GM18526 (cell line): ENCODE data around the gene BBLN.

ENCODE experiments used
- POLR2A ChIP-seq: IDR thresholded peaks from 3 replicates; pipeline ENCODE4 v1.6.1; 2011; ENCODE audit not compliant: insufficient read length; ENCODE audit errors: extremely low read depth

The BBLN gene

DNA sequence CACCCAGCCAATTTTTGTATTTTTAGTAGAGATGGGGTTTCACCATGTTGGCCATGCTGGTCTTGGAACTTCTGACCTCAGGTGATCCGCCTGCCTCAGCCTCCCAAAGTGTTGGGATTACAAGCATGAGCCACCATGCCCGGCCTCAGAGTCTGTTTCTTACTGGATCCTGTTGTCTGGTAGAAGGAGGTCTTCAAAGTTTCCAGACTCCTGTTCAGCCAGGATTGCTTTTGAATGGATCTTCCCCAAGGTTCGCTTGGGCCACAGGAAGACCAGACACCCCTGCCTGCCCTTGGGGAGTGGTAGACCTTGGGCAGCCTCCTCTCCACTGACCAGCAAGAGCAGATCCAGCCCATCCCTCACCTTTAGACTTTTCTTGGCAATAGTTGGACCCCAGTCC lies 18.5 kb upstream of the BBLN start:
- no peak for TF ChIP-seq POLR2A

DNA sequence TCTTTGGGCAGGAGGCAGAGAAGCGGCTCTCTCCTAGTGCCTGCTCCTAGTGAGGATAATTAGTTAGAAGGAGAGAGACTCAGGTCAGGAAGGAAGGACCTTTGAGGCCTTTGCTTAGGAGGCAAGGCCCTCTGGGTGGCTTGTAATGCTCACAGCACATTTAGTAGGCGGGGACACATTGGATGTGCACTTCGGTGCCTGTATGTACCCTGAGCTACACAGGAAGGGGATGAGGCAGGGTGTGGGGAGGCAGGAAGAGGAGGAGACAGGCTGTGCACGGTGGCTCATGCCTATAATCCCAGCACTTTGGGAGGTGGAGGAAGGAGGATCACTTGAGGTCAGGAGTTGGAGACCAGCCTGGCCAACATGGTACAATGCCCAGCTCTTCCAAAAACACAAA lies 18.0 kb upstream of the BBLN start:
- no peak for TF ChIP-seq POLR2A

DNA sequence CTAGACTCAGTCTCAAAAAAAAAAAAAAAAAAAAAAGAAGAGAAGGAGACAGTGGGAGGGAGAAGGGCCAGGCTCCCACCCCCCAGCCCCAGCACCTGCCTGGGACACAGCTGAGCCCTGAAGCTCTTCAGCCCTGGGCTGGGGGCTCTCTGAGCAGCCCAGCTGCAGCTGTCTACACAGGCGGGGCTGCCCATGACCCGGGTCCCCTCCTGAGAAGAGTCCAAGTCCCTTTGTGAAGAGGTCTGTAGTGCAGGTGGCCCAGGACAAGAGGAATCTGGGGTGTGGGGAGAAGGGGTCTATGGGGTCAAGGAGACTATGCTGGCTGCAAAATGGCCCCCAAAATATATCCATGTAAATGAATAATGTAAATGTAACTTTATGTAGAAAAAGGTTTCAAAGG lies 17.5 kb upstream of the BBLN start:
- no peak for TF ChIP-seq POLR2A

DNA sequence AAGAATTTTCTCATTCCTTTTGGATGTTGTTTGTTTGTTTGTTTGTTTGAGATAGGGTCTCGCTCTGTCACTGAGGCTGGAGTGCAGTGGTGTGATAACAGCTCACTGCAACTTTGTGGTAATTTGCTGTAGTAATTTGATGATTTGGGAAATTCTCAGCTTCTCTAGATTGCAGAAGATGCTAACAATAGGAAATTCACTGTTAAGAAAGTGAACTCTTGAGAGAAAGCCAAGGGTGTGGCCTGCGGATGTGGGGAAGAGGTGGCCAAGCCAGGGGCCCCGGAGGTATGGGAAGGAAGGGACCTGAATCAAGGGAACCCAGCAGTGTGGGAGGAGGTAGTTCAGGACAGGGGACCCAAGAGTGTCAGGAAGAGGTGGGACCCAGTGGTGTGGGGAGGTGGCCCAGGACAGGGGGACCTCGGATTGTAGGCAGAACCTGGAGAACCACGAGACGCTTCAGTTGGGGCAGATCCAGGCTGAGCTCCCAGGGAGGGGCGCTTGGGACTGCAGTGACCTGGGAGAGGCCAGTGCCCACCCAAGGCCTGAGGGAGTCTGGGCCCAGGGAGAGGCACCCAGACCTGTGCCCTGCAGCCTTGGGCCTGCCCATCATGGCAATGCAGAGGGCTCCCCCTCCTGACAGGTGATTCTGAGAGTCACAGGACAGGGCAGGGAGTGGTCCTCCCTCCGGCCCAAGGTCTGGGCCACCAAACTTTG lies 16.4 kb upstream of the BBLN start:
- no peak for TF ChIP-seq POLR2A

DNA sequence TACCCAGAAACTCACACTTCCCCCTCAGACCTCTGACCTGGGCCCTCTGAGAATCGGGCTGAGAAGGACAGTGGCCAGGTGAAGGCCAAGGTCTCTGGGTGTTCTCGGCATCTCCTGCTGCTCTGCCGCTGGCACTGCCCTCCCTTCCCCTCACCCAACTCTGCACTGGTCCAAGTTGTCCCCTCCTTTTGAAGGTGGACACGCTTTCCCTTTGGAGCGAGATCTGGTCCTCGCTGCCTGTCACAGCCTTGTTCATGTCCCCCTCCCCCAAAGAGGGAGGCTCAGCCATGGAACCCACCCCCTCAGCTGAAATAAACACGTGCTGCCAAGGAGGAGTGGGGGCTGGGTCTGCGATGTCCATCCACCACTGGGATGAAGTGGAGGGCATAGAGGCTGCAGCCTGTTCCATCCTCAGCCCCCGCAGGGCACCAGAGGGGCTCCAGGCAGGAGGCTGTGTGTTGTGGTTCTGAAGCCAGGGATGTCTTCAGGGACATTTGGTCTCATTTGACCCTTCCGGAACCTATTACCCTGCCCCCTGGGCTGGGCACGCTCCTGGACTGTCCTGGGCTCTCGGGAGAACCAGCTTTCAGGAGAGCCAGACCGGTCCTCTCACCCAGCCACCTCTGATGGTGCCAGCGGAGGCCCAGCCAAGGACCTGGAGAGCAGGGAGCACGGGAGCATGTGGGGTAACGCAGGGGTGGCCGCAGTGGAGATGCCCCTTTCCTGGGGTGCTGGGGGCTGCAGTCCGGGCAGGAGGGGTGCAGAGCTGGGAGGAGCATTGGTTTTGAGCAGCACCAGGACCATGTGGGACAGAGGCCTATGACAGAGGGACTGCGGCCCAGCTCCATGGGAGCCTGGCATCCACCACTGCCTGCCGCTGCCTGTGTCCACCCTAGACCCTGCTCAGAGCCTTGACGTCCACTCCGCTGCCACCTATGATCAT lies 15.6 kb upstream of the BBLN start:
- TF ChIP-seq POLR2A, result no peak

DNA sequence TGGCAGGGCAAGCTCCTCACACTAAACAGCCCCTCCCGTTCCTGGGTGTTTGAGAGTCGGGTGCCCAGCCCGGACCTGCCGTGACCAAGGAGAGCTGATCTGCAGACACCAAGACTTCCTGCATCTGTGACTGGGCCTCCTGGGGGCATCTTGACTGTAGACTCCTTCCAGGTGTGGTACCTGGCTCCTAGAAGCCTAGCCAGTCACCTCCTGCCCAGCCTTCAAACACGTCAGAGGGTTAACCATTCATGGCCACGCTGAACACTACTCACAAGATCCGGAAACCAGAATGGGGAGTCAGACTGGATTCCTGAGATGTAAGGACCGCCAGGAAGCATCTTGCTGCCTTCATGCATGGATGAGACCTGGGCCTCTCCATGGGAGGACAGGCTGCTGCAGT lies 14.5 kb upstream of the BBLN start:
- TF ChIP-seq POLR2A, result no peak

DNA sequence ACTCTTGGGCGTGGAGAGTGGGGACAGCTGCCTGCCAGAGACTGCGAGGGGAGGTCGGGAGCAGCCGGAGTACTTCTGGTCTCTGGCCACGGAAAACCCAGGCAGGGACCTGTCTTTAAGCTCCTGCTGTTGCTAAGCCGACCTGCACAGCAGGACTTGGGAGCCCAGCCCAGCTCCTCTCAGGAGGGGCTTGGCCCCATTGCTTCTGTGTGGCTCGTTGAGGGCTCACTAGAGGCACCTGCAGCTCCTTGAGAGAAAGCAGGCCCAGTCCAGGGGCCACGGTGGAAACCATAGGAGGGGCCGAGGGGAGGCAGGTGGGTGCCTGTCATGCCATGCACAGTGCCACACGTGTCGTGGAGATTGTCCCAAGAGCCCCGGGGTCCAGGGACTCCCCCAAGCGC lies 14.1 kb upstream of the BBLN start:
- TF ChIP-seq POLR2A, result no peak

DNA sequence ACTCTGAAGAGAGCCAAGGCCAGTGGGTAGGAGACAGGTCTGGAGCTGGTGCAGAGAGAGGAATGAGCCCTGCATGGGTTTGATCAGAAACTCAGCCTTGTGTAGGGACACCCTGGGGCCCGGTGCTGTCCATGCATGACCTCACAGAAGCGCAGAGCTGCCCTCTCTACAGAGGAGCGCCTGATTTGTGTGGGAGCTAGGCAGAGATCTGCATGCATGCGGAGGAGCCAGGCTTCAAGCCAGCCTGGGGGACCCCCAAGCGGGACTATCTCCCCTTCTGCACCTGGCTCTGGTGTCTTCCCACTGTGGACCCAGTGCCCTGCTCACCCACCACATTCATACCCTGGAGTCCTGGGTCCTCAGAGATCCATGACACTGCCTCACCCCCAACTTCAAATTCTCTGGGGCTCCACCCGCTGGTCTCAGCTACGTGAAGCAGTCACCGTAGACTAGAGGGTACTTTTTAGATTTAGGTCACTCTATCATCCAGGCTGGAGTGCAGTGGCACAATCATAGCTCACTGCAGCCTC lies 13.4 kb upstream of the BBLN start:
- no peak for TF ChIP-seq POLR2A

DNA sequence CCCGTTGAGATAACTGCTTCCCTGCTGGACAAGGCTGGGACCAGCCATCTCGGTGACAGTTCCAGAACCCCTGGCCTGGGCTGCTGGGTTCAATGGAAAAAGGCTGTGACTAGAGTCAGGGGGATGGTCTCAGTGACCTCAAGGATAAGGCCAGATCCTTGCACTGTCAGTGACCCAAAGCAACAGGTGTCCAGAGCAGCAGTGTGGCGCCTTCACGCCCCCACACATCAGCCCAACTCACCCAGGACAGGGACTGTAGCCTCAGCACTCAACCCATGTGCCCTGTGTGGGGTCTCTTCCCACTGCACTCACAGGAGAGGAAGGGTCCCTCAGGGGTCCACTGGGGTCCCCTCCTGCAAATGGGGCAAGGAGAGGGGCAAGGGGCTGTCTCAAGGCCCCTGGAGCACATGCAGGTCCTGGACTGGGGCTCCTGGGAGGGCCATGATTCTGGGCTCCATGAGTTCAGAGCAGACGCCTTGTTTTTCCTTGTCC lies 11.5 kb upstream of the BBLN start:
- no peak for TF ChIP-seq POLR2A

DNA sequence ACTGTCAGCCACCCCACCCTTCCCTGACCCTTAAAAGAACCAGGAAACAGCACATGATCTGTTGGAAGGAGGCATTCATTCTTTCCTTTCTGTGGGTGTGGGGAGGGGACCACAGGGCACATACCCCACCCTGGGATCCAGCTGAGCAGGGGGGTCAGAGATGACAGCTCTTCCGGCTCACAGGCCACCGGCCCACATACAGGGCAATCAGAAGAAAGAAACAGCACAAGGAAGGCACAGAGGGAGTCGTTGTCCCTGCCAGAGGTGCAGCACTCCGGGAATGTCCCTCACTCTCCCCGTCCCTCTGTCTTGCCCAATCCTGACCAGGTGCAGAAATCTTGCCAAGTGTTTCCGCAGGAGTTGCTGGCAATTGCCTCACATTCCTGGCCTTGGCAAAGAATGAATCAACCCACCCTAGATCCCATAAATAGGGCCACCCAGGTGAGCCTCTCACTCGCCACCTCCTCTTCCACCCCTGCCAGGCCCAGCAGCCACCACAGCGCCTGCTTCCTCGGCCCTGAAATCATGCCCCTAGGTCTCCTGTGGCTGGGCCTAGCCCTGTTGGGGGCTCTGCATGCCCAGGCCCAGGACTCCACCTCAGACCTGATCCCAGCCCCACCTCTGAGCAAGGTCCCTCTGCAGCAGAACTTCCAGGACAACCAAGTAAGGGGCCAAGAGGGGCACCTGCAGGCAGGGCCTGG lies 10.9 kb upstream of the BBLN start, which contains the start of gene LCN2:
Gene LCN2, plus strand, starts transcription at position 453 of the 701 bp plus-strand sequence. Its CDS starts 73 bp downstream, at position 526.
- no peak for TF ChIP-seq POLR2A

DNA sequence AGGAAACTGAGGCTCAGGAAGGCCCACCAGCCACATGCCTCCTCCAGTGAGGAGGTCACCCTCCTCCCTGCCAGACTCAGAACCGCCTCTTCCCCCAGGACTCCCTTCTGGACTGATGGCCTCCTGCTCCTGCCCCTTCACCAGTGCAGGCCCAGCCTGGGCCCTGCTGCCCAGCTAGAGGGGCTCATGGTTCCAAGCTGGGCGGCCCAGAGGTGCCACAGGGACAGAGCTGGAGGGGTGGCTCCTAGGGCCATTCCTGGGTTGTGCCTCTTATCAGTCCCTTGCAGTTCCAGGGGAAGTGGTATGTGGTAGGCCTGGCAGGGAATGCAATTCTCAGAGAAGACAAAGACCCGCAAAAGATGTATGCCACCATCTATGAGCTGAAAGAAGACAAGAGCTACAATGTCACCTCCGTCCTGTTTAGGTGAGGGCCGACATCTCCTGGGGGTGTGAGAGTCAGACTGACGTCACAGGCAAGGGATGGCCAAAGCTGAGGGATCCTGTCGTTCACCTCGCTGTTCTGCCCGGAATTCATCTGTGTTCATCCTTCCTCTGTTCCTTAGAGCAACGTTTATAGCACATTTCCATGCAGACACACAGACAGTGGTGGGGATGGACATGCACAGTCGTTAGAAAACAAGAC lies 10.0 kb upstream of the BBLN start:
- no peak for TF ChIP-seq POLR2A

DNA sequence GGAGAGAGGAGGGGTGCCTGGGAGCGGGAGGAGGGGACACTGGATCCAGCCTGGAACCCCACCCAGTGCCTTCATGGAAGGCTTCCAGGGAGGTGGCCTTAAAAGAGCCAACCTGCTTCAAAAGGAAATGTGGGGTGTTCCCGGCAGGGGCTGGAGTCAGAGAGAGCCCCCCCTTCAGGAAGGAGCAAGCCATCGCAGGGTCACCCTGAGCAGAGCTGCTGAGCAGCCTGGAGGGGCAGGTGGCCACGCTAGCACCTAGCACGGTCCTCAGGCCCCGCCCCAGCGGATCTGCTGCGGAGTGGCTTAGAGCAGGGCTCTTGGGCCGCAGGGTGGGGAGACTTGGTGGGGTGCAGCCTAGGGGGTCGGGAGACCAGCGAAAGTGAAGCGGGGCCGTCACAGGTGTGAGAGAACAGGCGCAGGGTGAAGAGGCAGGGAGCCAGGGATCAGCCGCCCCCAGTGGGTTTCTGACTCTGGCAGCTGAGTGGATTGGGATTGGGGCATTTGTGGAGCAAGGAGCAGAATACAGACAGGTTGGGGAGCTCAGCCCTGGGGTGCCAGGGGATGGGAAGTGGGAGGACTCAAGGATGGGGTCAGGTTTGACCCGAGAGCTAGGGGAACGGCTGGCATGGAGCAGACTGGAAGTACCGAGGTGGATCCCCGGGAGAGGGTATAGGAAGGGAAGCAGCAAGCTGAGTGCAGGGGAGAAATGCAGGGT lies 9.3 kb upstream of the BBLN start:
- no peak for TF ChIP-seq POLR2A

DNA sequence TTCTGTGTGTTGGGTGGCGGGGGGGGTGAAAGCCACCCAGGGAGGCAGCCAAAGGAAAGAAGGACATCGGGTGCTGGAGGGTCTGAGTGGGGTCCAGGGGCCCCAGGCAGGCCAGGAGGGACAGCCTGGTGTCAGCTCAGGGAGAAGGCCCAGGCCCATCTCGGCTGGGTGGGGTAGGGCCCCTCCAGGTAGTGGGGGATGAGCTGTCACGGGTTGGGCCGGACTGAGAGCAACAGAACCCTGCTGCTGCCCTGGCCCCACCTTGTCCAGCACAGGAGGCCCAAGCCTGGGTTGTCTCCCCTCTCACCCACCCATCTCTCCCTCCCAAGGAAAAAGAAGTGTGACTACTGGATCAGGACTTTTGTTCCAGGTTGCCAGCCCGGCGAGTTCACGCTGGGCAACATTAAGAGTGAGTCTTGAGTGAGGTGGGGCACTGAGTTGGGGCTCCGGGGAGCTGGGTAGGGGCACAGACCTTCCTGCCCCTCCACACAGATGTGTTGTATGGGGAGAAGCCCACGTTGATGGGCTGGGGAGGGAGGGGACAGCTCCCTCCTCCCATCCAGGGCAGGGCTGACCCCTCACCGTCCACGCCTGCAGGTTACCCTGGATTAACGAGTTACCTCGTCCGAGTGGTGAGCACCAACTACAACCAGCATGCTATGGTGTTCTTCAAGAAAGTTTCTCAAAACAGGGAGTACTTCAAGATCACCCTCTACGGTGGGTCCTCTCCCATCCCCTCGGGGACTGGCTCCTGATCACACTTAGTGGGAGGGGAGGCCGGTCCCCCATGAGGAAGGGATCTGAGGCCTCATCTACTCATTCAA lies 8.5 kb upstream of the BBLN start:
- TF ChIP-seq POLR2A, result no peak
